NCI-H510A treated with DMSO at 0.1 percent for 48 hours (cell line): Measurements from ENCODE around the gene RWDD2A.
"Not testable (repeated sequence)": the region's sequence is repeated elsewhere in the genome, so short reads cannot be mapped to it uniquely, and the experiment has no call there.

Experiments used
- DNase-seq: peaks from one replicate; lab custom pipeline; 2025; lab: John Stamatoyannopoulos, UW

The RWDD2A gene

DNA sequence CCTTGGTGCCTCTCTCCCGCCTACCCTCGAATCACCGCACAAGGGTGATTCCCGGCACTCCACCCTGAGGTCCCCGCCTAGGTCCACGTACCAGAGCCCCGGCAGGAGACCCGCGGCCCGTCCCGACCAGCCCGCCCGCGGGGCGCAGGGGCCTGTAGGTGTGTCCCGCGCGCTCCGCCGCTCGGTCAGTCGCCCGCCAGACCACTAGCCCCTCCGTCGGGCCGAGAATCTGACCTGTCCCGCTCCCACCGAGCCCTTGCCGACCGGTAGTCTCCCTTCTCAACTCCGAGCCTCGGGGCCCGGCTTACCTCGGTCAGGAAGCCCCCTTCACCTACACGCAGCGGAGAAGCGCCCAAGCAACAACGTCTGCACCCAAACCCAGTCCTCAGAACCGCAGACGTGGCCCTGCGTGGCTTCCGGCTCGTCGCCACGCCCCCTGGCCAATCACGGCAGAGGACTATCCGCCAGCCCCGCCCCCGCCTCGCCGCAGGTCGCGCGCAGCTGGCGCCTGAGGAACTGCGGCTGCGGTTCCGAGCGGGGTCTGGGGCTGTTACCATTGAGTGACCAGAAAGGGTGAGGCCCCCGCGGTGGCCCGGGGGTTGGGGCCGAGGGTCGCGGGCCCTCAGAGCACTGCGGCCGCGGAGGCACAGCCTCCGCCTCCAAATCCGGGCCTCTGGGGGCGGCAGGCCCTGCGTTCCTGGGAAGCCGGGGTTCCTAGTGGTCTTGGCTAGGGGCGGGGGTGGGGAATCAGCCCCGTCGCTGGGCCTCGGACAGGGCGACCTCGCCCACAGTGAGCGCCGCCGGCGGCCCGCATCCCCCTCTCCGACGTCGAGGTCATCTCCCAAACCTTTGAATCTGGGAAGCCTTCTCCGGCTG is at the start of gene RWDD2A, which contains the start of gene PGM3:
TSS of gene RWDD2A (plus strand) at position 487 of the 876 bp plus-strand sequence. CDS start 1,095 bp downstream, outside the sequence.
TSS of gene PGM3 (minus strand) at position 395 of the 876 bp plus-strand sequence. CDS start 2,253 bp downstream, outside the sequence.
- DNase-seq: peak; percentile 39

GRCh38 chr6:83151114-83151513 is 42.0 kb upstream of the RWDD2A start:
- no peak for DNase-seq

- no peak for DNase-seq
These were observed 40.2 kb upstream of the RWDD2A start for GRCh38 chr6:83152913-83153312.

DNA sequence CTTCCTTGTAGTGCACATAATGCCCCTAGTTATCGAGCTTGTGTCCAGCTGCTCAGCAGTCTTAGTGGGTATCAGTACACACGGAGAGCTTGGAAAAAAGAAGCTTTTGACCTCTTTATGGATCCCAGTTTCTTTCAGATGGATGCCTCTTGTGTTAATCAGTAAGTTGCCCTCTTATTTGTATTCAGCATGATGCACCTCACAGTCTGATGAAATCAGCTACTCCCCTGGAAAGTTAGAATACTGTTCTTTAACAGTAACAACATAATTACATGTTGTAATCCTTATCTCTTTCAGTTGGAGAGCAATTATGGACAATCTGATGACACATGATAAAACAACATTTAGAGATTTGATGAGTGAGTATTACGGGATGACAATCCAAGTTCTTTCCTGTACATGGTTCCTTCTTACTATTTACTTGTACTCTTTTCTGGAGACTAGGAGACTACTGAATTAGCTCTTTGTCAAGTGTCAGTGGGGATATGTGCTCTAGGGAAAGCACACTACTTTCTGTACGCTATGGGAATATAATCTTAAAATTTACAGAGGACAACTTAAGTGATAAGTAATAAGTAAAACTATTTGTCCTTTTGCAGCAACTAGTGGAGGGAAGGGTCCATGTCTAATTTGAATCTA is 39.2 kb upstream of the RWDD2A start:
- DNase-seq: no peak

DNA sequence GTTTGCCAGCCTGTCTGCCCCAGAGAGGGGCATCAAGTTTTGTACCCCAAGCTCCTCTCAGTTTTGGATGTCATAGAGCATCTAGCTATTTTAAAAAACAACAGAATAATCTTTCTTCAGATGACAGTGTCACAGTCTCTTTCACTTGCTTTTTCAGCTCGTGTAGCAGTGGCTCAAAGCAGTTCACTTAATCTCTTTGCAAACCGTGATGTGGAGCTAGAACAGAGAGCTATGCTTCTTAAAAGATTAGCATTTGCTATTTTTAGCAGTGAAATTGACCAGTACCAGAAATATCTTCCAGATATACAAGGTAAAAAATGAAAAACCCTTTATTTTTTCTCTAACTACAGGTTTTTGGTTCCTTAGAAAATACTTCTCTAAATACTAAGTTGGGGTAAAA is 37.4 kb upstream of the RWDD2A start:
- no peak for DNase-seq

DNA sequence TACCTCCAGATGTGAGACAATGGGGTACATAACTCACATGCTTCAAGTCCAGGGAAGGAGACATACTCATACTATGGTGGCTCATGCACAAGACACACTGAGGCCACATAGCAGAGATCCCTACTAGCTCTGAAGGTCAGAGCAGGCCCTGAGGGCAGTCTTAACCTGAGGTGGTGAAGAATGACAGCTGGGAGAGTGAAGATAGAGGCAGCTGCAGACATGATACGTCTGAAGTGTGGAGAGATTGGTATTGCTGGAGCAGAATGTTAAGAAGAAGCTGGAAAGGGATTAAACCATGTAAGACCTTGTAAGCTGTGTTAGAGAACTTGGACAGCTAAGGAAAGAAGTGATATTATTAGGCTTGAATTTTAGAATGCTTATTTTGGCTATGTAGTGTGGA is 33.0 kb upstream of the RWDD2A start:
- DNase-seq: no peak

DNA sequence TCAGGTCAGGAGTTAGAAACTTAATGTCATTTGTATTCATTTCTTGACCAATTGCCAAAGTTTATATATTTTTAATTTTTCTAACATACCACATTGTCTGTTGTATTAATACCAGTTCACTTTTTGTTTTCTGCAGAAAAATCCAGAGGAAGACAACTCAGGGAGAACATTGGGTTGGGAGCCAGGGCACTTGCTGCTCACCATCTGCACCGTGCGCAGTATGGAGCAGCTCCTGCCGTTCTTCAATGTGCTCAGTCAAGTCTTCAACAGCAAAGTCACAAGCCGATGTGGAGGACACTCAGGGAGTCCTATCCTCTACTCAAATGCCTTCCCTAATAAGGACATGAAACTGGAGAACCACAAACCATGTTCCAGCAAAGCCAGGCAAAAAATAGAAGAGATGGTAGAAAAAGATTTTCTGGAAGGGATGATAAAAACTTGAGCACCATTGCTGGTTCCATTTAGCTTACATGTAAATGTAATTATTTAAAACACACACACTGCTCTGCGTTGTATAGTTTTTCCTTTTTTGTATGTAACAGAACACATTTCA is 25.4 kb upstream of the RWDD2A start:
- no peak for DNase-seq

DNA sequence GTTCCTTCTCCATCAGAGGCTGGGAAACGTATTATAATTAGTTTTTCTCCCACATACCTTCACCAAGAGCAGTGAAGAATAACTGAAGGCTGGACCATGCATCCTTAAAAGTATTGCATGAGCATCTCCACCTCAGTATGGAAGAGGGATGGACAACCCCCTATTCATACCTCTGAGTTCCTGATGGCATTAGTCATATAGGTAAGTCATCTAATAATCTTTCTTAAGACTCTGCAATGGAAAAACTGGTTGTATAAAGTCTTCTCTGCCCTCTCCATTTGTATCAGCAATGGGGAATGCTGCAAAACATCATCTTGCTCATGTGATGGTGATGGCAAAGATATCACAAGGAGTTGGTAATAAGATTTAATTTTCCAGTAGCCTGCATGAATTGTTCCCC is 24.6 kb upstream of the RWDD2A start:
- DNase-seq: no peak

DNA sequence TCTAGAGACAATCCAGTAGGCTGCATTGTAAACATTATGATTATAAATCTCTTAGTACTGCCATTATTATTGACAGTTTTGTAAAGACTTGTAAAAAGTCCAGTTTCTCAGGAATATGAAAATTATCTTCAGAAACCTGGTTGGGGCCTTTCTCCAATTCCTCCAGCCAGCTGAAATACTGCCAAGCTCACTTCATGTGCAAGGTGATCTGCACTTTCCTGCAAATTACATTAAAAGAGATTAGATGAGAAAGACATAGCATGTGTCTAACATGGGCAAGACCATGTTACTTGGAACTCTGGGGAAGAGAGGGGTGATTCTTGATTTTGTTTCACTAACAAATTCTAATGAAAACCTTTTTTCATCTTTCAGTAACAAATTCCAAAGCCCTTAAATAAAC is 24.1 kb upstream of the RWDD2A start:
- DNase-seq: no peak

DNA sequence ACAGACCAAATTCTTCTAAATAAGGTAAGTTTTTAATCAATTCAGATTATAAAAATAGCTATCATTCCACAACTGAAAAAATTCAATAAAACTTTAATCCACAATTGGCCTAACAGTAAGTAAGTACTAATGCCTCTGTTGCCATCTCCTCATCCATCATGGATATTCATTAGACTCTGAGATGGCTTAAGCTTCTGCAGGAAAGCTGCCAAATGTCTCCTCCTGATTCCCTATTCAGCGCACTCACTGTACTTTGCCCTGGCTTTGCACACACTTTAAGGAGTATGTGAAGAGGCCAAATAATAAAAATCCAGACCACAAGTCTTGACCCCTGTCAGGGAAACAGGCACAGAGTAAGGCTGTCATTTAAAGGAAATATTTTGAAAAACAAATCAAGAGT is 23.6 kb upstream of the RWDD2A start:
- no peak for DNase-seq

DNA sequence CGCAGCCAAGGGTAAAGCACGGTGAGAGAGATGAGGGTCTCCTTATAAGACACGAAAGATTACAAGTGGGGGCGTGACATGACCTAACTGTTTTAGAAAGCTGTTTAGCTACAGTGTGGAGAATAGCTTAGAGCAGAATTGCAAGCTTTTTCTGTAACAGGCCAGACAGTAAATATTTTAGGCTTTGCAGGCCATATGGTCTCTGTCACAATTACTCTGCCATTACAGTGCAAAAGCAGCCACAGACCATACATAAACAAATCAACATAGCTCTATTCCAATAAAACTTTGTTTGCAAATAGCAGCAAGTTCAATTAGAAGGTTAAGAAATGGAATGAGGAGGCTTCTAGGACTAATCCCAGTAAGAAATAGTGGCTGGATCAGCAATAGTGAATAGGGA is 16.9 kb upstream of the RWDD2A start:
- no peak for DNase-seq

DNA sequence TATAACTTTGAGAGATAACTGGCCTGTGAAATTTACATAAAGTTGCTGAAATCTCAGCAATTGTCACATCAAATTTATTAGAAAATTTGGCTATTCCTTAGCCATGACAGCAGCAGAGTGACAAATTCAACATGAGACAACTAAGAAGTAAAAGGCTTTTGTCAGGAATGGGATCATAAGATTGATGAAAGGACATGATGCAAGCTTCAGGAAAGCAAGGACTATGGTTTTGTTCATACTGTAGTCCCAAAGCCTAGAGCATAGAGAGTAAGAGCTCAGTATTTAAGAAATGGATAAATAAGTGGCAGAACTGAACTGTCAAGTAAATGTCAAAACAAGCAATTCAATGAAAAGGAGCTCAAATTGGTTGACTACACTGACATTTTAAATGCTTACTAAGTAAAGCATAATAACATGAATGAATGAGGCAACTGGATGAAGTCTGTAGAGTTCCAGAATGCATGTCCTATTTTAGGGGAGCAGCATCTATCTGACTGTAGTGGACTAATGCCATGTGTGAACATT is 12.7 kb upstream of the RWDD2A start:
- no peak for DNase-seq

- DNase-seq: no peak
These were observed 11.0 kb upstream of the RWDD2A start for GRCh38 chr6:83182114-83182513.

DNA sequence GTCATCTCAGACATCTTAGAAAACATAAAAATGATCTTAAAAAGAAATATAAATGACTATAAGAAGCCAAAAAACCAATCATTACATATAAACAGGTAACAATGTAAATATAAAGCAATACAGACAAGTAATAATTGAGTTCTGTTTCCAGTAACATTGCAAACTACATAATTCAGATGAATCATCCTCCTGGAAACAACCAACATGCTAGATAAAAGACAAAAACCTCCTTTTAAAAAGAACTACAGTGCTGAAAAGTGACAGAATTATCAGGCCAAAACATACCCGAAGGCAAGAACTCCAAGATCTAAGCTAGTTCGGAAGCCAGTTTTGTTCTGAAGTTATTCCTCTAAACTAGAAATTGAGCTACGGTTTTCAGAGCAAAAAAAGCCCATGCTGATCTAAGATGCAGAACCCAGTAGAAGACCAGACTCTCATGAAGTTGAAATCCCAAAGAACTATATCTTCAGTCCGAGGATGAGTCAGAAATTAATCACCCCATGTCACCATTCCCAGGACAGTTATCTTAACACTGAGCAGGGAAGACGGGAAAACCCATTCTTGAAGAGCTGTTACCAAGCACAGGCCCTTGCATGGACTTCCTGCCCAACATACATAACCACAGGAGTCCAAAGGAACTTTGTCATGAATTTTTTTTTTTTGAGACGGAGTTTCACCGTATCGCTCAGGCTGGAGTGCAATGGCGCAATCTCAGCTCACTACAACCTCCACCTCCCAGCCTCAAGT is 9.9 kb upstream of the RWDD2A start:
- DNase-seq: no peak

DNA sequence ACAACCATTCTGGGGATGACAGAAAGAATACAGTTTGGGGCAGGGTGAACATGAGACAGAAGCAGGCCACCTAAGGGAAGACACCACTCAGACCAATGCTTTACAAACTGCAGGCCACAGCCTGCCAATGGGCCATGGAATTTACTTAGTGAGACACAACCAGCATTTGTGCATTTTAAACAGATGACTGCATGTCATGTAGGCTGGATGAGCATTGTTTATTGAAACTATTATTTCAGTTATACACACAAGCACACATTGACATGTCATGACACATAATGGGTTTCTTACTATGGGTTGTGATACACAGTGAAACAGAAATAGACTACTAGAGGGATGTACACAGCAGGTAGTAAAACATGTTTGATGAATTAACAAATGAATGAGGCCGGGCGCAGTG is 8.1 kb upstream of the RWDD2A start:
- no peak for DNase-seq

DNA sequence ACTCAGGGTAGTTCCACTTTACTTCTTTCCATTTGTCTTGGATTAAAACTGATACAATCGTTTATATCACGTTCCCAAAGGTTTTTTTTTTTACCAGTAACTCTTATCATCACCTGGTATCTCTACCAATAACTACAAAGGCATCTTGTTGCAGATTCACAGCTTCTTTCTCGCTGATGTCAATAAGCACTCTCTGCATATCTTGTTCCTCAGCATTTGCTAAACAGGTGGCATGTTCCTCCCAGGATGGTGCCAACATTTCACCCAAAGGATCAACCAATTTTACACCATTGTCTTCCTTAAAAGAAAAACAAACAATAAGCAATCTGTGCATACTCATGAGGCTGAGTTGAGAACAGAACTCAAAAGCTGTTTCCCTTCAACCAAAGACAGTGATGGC is 4.7 kb upstream of the RWDD2A start:
- DNase-seq: no peak

- no peak for DNase-seq
These were observed 2.5 kb upstream of the RWDD2A start for GRCh38 chr6:83190626-83191025.

DNA sequence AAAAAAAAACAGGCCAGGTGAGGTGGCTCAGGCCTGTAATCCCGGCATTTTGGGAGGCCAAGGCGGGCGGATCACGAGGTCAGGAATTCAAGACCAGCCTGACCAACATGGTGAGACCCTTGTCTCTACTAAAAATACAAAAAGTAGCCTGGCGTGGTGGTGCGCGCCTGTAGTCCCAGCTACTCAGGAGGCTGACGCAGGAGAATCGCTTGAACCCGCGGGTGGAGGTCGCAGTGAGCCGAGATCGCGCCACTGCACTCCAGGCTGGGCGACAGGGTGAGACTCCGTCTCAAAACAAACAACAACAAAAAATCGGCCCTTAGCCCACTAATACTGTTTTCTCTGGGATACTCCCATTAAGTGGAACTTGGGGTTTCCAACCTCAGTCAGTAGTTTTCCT is 1.2 kb upstream of the RWDD2A start:
- not testable (repeated sequence) for DNase-seq

- no peak for DNase-seq
These were observed 701 bp upstream of the RWDD2A start for GRCh38 chr6:83192456-83192855.

GRCh38 chr6:83193747-83194566 is 800 bp downstream of the RWDD2A start:
- peak; percentile 14 for DNase-seq

- no peak for DNase-seq
These were observed 5.5 kb downstream of the RWDD2A start for GRCh38 chr6:83198486-83199172.
